NCI-H1694 (cell line): ENCODE data around the gene SLC16A1.
"Not testable (repeated sequence)": the region's sequence is repeated elsewhere in the genome, so short reads cannot be mapped to it uniquely, and the experiment has no call there.

Source experiments
- DNase-seq: peaks from one replicate; lab custom pipeline; 2025; lab: John Stamatoyannopoulos, UW

The SLC16A1 gene

DNA sequence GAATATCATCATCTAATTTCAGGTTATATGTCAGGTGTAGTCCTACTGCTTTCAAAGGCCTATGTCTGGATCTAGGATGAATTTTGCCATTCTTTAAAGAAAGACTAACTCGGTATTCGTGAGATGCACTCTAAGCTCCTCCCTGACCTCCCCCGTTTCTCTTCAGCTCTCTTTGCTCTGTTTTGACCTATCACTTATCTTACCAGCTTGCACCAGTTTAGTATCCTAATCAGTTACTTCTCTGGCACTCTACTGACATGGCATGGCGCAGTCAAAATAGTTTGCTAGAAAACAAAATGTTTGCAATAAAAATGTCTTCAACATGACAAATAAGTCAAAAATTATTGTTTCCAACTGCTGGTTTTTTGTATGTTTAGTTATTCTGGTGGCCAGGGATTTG is 8.4 kb upstream of the SLC16A1 start:
- no peak for DNase-seq

DNA sequence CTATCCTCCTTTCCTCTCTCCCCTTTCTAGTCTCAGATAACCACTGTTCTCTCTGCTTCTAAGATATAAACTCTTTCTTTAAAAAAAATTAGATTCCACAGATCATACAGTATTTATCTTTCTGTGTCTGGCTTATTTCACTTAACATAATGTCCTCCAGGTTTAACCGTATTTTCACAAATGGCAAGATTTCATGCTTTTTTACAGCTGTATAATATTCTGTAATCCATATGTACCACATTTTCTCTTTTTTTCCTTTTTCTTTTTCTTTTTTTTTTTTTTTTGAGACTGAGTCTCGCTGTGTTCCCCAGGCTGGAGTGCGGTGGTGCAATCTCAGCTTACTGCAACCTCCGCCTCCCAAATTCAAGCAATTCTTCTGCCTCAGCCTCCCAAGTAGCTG is 5.1 kb upstream of the SLC16A1 start:
- no peak for DNase-seq

DNA sequence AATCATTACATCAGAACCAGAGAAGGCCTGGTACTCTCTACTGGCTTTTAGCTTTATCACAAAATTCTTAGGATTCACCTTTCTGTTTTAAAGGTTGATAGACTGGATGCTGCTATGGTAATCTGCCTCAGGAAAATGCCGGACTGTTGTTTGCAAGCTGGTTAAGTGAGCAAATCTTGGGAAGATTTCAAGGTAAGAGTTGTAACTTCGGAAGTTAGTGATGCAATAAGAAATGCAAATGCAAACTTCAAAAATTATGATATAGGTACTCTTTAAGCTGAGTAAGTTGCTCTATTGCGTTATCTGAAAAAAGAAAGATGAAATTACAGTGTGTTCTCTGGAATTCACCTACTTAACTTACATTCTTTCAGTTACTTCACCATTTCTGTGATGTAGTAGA is 4.4 kb upstream of the SLC16A1 start:
- DNase-seq = no peak

DNA sequence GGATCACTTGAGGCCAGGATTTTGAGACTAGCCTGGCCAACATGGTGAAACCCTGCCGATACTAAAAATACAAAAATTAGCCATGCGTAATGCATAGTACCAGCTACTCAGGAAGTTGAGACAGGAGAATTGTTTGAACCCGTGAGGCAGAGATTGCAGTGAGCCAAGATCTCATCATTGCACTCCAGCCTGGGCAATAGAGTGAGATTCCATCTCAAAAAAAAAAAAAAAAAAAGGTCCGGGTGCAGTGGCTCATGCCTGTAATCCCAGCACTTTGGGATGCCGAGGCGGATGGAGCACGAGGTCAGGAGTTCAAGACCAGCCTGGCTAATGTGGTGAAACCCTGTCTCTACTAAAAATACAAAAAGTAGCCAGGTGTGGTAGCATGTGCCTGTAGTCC is 2.2 kb upstream of the SLC16A1 start:
- not testable (repeated sequence) for DNase-seq

DNA sequence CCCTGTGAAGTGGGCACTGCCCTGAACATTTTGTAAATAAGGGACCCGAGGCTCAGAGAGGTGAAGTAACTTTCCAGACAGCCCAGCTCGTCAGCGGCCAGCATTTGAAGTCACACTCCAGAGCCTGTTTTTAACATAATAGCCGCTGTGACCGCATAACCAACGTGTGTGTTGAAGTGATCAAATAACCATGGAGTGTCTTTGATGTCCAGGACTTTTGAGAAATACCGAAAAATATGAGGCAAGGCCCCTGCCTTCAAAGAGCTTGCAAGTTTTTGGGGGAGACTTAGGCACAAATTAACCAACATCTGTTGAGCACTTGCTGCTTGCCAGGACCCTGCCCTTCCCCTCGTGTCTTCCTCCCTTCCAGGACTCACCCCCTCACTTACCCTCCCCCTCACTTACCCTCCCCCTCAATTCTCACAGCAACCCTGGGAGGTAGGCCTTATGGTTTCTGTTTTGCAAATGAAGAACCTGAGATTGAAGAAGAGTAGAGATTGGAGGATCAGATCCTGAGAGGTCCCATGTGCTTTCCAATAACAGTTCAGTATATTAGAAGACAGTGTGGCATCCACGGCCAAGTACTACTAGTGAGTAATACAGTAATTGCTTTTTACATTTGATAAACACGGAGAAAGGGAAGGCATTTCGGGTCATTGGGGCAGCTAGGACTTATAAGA is 1.3 kb upstream of the SLC16A1 start:
- DNase-seq = peak; percentile 64

DNA sequence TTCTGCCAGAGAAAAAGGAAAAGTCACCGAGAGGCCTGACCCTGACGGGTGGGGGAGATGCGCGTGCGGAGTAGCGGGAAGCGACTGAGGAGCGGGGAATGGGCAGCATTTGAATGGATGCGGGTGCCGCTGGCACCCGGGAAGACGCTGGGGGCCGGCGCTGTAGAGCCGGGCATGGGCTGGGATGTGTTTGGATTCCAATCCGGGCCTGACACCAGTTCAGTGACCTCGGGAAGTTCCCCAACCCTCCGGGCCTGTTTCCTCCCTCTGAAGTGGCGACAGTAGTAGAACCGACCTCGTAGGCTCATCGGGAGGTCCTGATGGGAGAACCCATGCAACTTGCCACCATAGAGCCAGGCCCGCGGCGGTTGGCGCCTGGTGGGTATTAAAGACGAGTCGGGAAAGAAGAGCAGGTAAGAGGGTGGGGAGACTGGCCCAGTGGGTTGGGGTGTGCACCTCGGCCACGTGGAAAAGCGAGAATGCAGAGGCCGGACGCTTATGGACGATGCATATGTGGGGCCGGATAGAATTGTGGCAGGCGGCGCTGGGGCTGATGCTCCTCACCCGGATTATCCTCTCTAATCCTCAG is 642 bp upstream of the SLC16A1 start:
- no peak for DNase-seq

DNA sequence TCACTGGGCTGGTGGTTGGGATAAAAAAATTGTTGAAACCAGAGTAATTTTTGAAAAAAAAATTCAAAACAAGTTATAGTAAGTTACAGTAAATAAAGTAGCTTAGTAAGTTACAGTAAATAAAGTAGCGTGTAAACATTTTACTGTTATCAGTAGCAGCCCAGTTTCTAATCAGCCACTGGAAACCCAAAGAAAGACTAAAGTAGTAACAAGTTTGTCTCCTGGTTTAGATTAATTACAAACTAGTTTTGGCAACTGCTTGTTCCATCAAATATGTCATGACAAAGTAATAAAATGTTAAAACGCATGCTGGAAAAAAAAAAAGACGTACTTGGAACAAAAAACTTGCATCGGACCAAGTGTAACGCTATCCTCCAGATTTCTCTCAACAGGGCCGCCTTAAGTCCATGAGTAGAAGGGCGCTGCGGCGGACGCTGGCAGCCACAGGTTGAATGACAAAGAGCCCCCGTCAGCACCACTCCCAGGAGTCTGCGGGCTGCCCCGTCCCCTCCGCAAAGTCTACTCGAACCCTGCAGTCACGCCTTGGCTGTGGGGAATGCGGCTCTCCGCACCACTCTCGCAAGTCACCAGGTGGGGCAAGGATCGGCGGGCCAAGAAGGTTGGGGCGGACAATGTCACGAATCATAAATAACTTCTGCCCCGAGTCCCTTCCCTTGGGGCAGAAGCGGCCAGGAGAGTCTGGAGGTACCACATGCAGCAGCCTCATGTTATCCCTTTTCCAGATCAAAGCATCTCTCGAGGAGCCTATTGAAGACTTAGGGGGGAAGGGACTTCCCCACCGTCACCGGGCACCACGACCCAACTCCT is 837 bp downstream of the SLC16A1 start:
- peak; percentile 19 for DNase-seq

DNA sequence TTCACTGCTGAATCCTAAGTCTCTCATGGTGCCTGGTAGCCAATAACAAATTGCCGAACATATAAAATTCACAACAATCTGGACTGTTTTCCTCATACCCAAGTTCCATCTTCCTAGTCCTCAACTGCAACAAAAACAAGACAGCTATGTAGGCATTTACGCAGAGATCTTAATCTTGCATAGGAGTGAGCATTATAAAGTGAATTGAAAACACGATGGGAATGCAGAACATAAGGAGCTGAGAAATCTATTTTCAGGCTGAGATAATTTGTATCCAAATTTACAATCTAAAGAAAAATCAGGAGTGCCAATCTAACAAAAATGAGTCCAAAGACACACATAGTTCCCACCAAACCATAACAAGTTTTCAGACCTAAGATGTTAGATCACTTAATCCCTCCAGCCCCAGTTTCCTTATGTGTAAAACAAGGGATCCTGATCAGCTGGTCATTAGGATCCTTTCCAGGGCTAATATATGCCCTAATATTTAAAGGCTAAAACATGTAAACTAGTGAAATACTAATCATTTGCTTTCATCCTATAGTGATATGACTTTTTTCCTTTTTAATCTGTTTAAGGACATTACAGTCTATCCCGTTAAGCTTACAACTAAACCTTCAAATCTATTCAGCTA is 1.9 kb downstream of the SLC16A1 start:
- no peak for DNase-seq

DNA sequence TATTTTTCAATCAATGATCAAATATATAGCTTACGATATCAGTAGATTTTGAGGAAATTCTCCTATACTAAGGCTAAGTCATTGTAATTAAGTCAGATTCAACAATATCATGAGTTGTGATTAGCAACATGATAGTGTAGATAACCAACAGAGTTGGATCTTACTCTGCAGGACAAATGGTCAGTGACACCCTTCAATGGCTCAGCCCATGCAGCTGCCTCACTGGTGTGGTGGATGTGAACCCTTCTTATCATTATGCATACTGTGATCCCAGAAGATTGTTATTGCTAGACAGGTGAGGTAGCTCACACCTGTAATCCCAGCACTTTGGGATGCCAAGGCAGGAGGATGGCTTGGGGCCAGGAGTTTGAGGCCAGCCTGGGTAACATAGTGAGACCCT is 5.6 kb downstream of the SLC16A1 start:
- no peak for DNase-seq

DNA sequence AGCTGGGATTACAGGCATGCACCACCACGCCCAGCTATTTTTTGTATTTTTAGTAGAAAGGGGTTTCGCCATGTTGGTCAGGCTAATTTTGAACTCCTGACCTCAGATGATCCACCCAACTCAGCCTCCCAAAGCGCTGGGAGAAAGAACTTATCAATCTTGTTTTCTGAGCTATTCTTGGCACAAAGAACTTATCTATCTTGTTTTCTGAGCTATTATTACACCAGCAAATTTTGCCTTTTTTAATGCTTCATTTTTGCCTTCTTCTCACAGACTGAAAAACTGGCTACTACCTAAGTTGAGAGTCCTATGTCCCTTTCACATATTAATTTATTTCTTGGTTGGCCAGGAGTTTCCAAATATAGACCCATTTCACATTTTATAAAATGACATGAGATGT is 9.3 kb downstream of the SLC16A1 start:
- DNase-seq = no peak

DNA sequence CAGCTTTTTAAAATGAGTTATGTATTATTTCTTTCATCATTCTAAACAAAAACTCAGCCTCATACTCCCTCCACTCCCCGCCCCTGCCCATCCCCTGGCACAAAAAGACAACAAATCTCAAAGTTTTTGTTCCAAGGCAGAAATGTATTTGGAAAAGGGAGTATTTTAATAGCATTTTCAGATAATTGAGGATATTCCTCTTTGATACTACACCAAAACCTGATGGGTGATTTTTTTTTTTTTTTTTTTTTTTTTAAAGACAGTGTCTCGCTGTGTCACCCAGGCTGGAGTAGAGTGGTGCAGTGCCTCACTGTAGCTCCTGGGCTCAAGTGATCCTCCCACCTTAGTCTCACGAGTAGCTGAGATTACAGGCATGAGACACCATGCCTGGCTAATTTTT is 16.2 kb downstream of the SLC16A1 start:
- no peak for DNase-seq

DNA sequence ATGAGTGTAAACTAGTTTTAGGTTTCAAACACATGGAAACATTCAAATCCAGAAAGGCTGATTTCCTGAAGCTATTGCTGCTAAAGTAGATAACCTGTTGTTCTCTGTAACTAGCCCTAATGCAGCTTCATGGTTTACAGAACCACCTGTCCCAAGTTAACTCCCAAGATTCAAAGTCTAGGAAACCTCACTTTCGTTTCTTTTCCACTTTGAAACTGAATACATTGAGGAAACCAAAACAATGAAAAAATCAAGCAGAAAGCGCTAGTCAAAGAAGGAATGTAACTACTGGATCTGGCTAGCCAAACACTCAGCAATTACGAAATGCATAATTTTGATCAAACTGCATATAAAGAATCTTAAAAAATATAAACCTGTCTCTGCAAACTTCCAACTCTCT is 17.8 kb downstream of the SLC16A1 start:
- DNase-seq = no peak

DNA sequence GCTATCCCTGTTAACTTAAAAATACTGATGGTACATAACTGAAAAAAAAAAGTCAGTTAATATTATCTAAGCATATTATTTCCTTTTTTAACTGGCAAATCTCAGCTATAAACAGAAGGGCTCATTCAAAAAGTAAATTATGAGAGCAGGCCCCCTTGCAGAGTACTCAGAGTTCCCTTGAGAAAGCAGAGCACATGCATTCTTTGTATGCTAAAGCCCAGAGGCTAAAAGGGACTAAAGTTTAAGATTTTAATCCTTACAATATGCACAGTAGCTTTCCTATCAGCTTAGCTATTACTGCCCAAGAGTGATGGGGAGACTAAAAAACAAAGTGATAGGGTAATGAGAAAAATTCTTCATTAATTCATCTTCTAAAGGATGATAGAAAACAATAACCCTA is 18.5 kb downstream of the SLC16A1 start:
- DNase-seq = no peak

DNA sequence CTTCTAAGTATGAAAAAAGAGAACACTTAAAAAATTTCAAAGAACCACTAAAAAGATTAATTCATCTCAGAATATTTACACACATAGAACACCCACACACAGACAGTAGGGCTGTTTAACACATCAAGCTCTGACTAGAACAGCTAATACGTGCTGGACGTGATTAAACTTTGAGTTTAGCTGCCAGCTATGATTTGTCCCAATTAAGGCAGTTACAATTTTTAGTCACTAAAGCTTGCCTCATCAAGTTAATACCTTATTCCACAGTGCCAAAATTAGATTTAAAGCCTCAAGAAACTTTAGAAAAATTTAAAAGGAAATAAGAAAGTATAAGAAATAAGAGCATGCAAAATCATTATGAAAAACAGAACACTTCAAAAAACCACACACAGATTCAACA is 18.9 kb downstream of the SLC16A1 start:
- DNase-seq = no peak

DNA sequence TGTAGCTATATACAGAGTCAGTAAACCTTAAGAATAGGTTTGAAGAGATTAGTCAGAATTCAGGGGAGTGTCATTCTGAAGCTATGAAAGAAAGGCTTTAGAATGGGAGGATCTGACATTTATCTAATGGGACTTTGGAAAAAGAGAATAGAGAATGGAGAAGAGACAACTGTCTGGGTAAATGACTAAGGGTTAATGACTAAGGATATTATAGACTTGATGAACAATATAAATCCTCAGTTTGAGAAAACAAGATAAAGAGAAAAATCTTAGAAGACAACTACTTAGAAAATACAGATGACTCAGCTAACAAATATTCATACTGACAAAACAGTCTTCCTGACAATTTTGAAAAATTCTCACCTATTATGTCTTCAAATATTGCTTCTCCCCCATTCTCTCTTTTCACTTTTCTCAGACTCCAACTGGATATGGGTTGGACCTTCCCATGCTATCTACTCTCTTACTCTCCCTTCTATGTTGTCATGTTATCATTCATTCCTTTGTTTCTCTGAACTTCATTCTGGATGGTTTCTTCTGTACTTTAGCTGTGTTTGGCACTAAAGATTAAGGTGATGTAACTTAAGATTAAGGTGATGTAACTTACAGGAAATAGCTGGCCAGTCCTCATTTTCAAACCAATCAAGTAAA is 20.4 kb downstream of the SLC16A1 start:
- DNase-seq = no peak

DNA sequence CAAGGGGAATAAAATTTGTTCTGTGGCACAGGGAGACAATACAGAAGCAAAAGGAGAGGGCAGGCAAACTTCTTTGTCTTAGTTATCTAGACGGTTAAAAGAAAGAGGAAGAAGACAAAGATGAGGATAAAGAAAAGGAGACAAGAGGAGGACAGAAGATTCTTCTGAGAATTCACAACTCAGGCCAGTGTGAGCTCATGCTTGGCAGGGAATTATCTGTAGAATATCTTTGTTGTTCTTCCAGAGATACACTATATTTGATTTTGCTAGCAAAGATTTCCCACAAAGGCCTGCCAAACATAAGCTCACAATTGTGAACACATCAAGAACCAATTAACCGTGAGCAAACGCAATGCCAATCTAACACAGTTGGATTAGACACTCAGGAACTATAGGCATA is 21.4 kb downstream of the SLC16A1 start:
- DNase-seq = no peak

DNA sequence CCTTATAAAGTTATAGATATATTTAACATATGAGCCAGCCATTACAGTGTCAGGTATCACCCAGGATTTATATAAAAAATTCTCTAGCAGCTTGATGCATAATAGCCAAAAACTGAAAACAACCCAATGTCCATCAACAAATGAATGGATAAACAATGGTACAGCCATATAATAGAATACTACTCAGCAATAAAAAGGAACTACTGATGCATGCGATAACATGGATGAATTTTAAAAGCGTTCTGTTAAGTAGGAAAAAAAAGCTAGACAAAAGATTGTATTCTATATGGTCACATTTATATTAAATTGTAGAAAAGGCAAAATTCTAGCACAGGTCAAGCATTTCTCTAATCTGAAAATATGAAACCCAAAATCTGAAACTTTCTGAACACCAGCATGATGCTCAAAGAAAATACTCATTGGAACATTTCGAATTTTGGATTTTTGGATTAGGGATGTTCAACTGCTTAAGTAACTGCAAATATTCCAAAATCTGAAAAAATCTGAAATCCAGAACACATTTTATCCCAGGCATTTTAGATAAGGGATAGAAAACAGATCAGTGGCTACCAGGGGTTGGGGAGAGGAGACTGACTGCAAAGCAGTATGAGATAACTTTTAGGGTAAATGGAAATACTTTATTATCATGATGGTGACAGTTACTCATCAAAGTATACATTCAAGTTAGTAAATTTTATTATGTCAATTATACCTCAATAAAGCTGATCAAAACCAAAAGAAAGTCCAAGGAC is 22.0 kb downstream of the SLC16A1 start:
- no peak for DNase-seq

DNA sequence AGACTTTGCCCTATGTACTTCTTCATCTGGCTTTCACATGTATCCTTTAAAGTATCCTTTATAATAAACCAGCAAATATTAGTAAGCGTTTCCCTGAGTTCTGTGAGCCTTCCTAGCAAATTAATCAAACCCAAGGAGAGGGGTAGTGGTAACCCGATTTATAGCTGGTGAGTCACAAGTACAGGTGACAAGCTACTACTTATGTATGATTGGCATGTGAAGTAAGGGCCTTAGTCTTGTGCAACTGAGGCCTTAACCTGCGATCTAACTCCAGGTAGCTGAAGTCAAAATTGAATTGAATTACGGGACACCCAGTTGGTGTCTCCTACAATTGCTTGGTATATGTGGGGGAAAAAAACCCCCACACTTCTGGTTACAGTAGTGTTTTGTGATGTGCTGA is 26.0 kb downstream of the SLC16A1 start:
- DNase-seq = no peak

DNA sequence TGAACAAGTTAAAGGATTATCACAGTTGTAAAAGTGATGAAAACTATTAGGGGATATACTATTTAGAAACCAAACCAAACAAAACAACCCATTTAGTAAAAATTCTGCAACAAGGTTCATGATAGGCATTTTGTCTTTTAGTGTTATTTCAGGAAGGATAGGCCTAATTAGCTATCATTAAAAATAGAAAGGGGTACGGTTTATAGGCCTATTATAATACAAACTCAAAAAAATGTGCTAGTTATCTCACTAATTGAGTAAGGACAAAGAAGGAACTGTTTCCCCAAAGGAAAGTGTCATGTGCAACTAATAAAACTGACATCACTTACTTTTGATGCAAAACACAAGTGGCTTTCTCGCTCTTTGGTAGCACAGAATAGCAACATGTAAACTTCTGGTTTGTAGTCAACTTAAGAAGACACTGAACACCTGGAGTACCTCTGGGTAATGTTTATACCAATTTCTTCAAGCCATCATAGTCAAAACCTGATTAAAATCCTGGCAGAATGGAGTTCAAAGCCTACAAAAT is 28.5 kb downstream of the SLC16A1 start:
- no peak for DNase-seq

DNA sequence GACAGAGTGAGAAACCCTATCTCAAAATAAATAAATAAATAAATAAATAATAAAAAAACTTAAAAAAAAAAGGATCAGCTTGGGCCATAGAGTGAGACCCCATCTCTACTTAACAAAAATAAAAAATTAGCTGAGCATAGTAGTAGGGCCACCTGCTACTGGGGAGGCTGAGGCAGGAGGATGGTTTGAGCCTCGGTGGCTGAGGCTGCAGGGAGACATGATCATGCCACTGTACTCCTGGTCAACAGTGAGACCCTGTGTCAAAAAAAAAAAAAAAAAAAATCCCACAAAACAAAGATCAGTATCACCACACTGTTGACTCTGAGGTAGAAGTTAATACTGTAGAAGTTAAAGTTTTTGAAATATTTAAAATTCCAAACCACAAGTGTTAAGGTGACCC is 29.1 kb downstream of the SLC16A1 start:
- DNase-seq = no peak

DNA sequence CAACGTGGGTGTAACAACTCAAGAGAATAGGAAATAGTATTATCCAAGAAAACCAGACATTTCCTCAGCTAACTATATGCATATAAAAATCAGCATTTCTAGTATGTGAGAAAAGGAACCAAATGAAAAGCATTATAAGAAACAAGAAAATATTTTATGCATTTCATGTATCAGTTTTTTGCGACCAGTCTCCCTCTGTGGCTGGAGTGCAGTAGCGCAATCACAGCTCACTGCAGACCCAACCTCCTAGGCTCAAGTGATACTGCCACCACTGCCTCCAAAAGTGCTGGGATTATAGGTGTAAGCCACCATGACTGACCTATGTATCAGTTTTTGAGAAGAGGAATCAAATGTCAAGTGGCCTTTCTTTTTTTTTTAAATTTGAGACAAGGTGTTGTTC is 31.0 kb downstream of the SLC16A1 start:
- DNase-seq = no peak
